B cell (primary cell): Measurements from ENCODE around the gene OOSP4A. TPM values are rescaled to one million over a fixed set of nuclear protein-coding genes. Genes with fewer than 3 reads are reported as not detected.

Source experiments
- ATAC-seq: fragments of 200-7000 bp; cut with Tn5 transposase; one replicate; pipeline ENCODE4 v1.10.0; 2021; ENCODE audit warnings: low read depth, mild to moderate bottlenecking, moderate number of reproducible peaks, moderate library complexity
- CTCF ChIA-PET: fragments of 350-600 bp; sonication (Branson Sonifier 250); formaldehyde crosslinking; loops from one replicate; lab custom pipeline; 2021; ENCODE audit warnings: antibody characterized with exemption, inconsistent platforms; lab: Charles Lee
- POLR2A ChIA-PET: fragments of 350-600 bp; sonication (Branson Sonifier 250); formaldehyde crosslinking; loops from one replicate; lab custom pipeline; 2021; ENCODE audit warnings: antibody characterized with exemption; lab: Charles Lee
- DNase-seq: peaks from one replicate; pipeline ENCODE4 v3.0.0; 2013
- H2AFZ ChIP-seq: 2 replicates; pipeline ENCODE4 v1.6.1; 2012; ENCODE audit warnings: mild to moderate bottlenecking, low read depth, low read length; ENCODE audit not compliant: insufficient read depth, poor library complexity, severe bottlenecking
- H3K27ac ChIP-seq, 2 donors: 1 replicate in 1 of 2; 2 replicates in 1 of 2; pipeline ENCODE4 v1.5.1; 2012 to 2013; ENCODE audit warnings: low read length in 2 of 2, mild to moderate bottlenecking in 2 of 2, moderate library complexity in 1 of 2
- H3K27me3 ChIP-seq, 4 experiments: fragments of 200-600 bp in 1 of 4; sonication (generic) in 1 of 4; replicated peaks in 1 of 4; 1 replicate in 2 of 4; 2 replicates in 2 of 4; pipeline versions ENCODE4 v1.6.1 to v1.7.0; 2013 to 2016; ENCODE audit warnings: low read length in 3 of 4, mild to moderate bottlenecking in 2 of 4, mixed read lengths in 1 of 4, moderate library complexity in 1 of 4; ENCODE audit not compliant: insufficient read depth in 4 of 4, control insufficient read depth in 3 of 4; ENCODE audit errors: control extremely low read depth in 1 of 4
- H3K36me3 ChIP-seq, 2 experiments: replicated peaks in 1 of 2; 1 replicate in 1 of 2; 2 replicates in 1 of 2; pipeline versions ENCODE4 v1.6.1 to v1.7.1; 2013; ENCODE audit warnings: low read length in 1 of 2; ENCODE audit not compliant: insufficient read depth in 2 of 2, control insufficient read depth in 1 of 2; ENCODE audit errors: control extremely low read depth in 1 of 2, extremely low read depth in 1 of 2
- H3K4me1 ChIP-seq, 2 donors: fragments of 200-600 bp in 1 of 2; sonication (generic) in 1 of 2; 1 replicate in 1 of 2; 2 replicates in 1 of 2; pipeline versions ENCODE4 v1.5.1 to v1.6.1; 2013 to 2017; ENCODE audit warnings: low read length in 2 of 2; ENCODE audit not compliant: control insufficient read depth in 2 of 2, insufficient read depth in 2 of 2
- H3K4me2 ChIP-seq: replicated peaks from 2 replicates; pipeline ENCODE3; 2012; ENCODE audit warnings: mild to moderate bottlenecking, low read depth, low read length; ENCODE audit not compliant: poor library complexity, severe bottlenecking
- H3K4me3 ChIP-seq, 5 experiments: fragments of 200-600 bp in 1 of 5; sonication (generic) in 1 of 5; 1 replicate in 3 of 5; 2 replicates in 2 of 5; pipeline versions ENCODE4 v1.5.1 to v1.7.0; 2011 to 2016; ENCODE audit warnings: low read length in 4 of 5, mild to moderate bottlenecking in 4 of 5, low read depth in 2 of 5, control low read depth in 1 of 5, moderate library complexity in 1 of 5; ENCODE audit not compliant: insufficient read depth in 1 of 5; ENCODE audit errors: control extremely low read depth in 1 of 5, extremely low read depth in 1 of 5
- H3K79me2 ChIP-seq: fragments of 200-600 bp; sonication (generic); one replicate; pipeline ENCODE4 v1.6.0; 2016; ENCODE audit warnings: low read length; ENCODE audit not compliant: control insufficient read depth, insufficient read depth
- H3K9ac ChIP-seq: fragments of 200-600 bp; sonication (generic); 2 replicates; pipeline ENCODE4 v1.6.1; 2017; ENCODE audit warnings: mild to moderate bottlenecking, low read length, moderate library complexity
- H3K9me3 ChIP-seq, 3 donors: one replicate each; pipeline versions ENCODE4 v1.6.1 to v1.7.1; 2013; ENCODE audit warnings: low read length in 2 of 3; ENCODE audit not compliant: control insufficient read depth in 2 of 3, insufficient read depth in 1 of 3; ENCODE audit errors: control extremely low read depth in 1 of 3
- H4K20me1 ChIP-seq: 2 replicates; pipeline ENCODE4 v1.6.0; 2012; ENCODE audit warnings: mild to moderate bottlenecking, low read length; ENCODE audit not compliant: insufficient read depth, control insufficient read depth, poor library complexity, severe bottlenecking
- H3K27ac Mint-ChIP-seq: one replicate; pipeline ENCODE4 v1.8.0; 2021; ENCODE audit warnings: mixed read lengths
- H3K27me3 Mint-ChIP-seq: one replicate; pipeline ENCODE4 v1.8.0; 2021; ENCODE audit warnings: mixed read lengths
- H3K4me1 Mint-ChIP-seq: one replicate; pipeline ENCODE4 v1.8.0; 2021; ENCODE audit warnings: mixed read lengths
- H3K4me3 Mint-ChIP-seq: one replicate; pipeline ENCODE4 v1.8.0; 2021; ENCODE audit warnings: mixed read lengths
- H3K9me3 Mint-ChIP-seq: one replicate; pipeline ENCODE4 v1.8.0; 2022; ENCODE audit warnings: mixed read lengths; ENCODE audit not compliant: insufficient read depth
- CTCF ChIP-seq: fragments of 200-600 bp; IDR thresholded peaks from one replicate; pipeline ENCODE4 v1.8.0; 2022; ENCODE audit warnings: antibody characterized with exemption, mild to moderate bottlenecking
- EZH2 ChIP-seq: IDR thresholded peaks from 2 replicates; pipeline ENCODE4 v1.6.1; 2012; ENCODE audit warnings: borderline replicate concordance, low read depth, mild to moderate bottlenecking, moderate library complexity, low read length; ENCODE audit not compliant: insufficient read depth, poor library complexity, severe bottlenecking
- WGBS: methylation state at CpG from one replicate; pipeline ENCODE4 v1.1.5; 2013; ENCODE audit warnings: missing lambda C conversion rate; ENCODE audit not compliant: insufficient coverage; 5-methylcytosine and 5-hydroxymethylcytosine counted together
- intact Hi-C: fragments of 100-400 bp; cut with micrococcal nuclease; formaldehyde crosslinking; loops from one replicate; pipeline ENCODE4 v1.10.0; 2022
- polyA plus RNA-seq: library from polyadenylated mRNA; depleted of rRNA; stranded (reverse); fragments of >200 nt; gene quantifications from 2 replicates; pipeline ENCODE4 v1.2.3, GENCODE V29; 2012
- total RNA-seq, 2 donors: library from RNA; stranded (reverse); fragments of 120-200 nt in 1 of 2; gene quantifications; 1 replicate in 1 of 2; 2 replicates in 1 of 2; pipeline versions ENCODE4 v1.2.3 to v1.2.4, GENCODE V29; 2013 to 2022

Gene OOSP4A
- total and polyA plus RNA-seq, 2 donors (not counting 1 experiment from before 2014, with no cell fraction given), result not detected

DNA sequence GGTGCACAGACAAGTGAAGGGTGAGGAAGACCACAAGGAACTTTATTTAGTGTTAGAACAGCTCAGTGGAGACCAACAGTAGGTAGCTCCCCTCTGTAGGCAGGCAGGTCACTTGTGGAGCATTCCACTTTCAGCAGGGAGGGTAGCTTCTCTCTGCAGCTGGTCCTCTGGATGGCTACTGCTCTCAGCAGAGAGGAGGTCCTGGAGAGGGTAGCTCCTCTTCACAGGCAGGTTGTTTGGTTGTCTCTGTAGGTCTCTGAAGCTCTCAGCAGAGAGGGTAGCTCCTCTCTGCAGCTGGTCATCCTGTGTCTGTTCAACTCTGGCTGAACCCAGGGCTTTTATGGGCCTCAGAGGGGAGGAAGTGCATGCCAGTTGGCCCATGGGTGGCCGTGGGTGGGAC is 32.1 kb upstream of the OOSP4A start:
- H3K9ac ChIP-seq, result no peak overlapping the region
- H3K36me3 ChIP-seq, result no peaks in the 10 kb centered on the region
- ATAC-seq (no peak), DNase-seq (no peak)
- H4K20me1 ChIP-seq, result no peaks in the 10 kb centered on the region
- WGBS, result 80% methylated on average over 1 of the region's 1 CpG
- H3K27ac Mint-ChIP-seq, result no peak overlapping the region
- intact Hi-C loops, result no loop called here
- no peak overlapping the region for H3K4me3 ChIP-seq
- no peaks in the 10 kb centered on the region for H3K4me1 ChIP-seq
- H3K27ac ChIP-seq, result no peak overlapping the region
- POLR2A ChIA-PET, result no interaction called here
- TF ChIP-seq EZH2, result no peak
- TF ChIP-seq CTCF, result no peak
- H3K4me1 Mint-ChIP-seq, result no peaks in the 10 kb centered on the region
- no peak overlapping the region for H2AFZ ChIP-seq
- H3K4me2 ChIP-seq, result no peak overlapping the region
- H3K27me3 Mint-ChIP-seq, result peaks cover 7% of the 10 kb centered on the region
- CTCF ChIA-PET, result no interaction called here
- peaks cover 0 to 21% (median 7%) of the 10 kb centered on the region in 3 donors for H3K9me3 ChIP-seq
- peaks cover 0 to 3% (median 0%) of the 10 kb centered on the region in 4 experiments for H3K27me3 ChIP-seq
- no peak overlapping the region for H3K4me3 Mint-ChIP-seq
- no peaks in the 10 kb centered on the region for H3K79me2 ChIP-seq
- H3K9me3 Mint-ChIP-seq, result peaks cover 14% of the 10 kb centered on the region

DNA sequence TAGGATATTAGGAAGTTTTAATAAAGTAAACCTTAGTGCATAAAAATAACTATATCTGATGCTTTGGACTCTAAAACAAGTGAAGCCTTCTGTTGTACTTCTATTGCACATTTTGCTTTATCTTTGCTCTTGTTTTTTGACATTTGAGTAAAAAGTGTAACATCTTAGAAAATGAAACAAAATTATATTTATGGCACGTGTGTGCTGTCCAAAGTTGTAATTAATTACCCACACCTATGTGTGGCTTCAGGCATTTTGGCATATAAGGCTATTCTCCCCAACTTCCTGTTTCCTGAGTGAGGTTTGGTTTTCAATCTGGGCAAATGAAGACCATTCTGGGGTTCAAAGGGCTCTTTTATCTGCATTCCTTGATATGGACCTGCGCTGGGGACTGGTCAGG is 25.7 kb upstream of the OOSP4A start, which contains the start of gene OOSP1:
TSS of gene OOSP1 (plus strand) at position 301 of the 400 bp plus-strand sequence. CDS start at position 324, 23 bp downstream.
- ChIA-PET CTCF (no interaction called here), POLR2A (no interaction called here)
- Histone ChIP-seq H4K20me1 (no peaks in the 10 kb centered on the region), H3K27ac (no peak within 1 kb of the TSS), H3K36me3 (no peaks in the 10 kb centered on the region), H3K79me2 (no peaks in the 10 kb centered on the region), H3K27me3 (peaks cover 0 to 3% (median 0%) of the 10 kb centered on the region in 4 experiments), H3K4me2 (no peak within 1 kb of the TSS), H3K9me3 (no peaks in the 10 kb centered on the region), H3K9ac (no peak within 1 kb of the TSS), H2AFZ (no peak within 1 kb of the TSS), H3K4me1 (no peaks in the 10 kb centered on the region), H3K4me3 (no peak within 1 kb of the TSS)
- intact Hi-C loops, result no loop called here
- peaks cover 15% of the 10 kb centered on the region for H3K27me3 Mint-ChIP-seq
- H3K9me3 Mint-ChIP-seq, result no peaks in the 10 kb centered on the region
- no peak for TF ChIP-seq CTCF
- no peak for TF ChIP-seq EZH2
- no peaks in the 10 kb centered on the region for H3K4me1 Mint-ChIP-seq
- ATAC-seq (no peak), DNase-seq (no peak)
- no peak within 1 kb of the TSS for H3K4me3 Mint-ChIP-seq
- no peak within 1 kb of the TSS for H3K27ac Mint-ChIP-seq
- 100% methylated on average over 1 of the region's 2 CpGs for WGBS
